GM21737 (cell line): ENCODE measurements around the gene ESYT3.

Source experiments
- ATAC-seq: cut with Tn5 transposase; IDR thresholded peaks from one replicate; pipeline ENCODE4 v1.9.1; 2021; ENCODE audit warnings: mild to moderate bottlenecking, moderate library complexity; ENCODE audit not compliant: unreplicated experiment

ESYT3 gene

DNA sequence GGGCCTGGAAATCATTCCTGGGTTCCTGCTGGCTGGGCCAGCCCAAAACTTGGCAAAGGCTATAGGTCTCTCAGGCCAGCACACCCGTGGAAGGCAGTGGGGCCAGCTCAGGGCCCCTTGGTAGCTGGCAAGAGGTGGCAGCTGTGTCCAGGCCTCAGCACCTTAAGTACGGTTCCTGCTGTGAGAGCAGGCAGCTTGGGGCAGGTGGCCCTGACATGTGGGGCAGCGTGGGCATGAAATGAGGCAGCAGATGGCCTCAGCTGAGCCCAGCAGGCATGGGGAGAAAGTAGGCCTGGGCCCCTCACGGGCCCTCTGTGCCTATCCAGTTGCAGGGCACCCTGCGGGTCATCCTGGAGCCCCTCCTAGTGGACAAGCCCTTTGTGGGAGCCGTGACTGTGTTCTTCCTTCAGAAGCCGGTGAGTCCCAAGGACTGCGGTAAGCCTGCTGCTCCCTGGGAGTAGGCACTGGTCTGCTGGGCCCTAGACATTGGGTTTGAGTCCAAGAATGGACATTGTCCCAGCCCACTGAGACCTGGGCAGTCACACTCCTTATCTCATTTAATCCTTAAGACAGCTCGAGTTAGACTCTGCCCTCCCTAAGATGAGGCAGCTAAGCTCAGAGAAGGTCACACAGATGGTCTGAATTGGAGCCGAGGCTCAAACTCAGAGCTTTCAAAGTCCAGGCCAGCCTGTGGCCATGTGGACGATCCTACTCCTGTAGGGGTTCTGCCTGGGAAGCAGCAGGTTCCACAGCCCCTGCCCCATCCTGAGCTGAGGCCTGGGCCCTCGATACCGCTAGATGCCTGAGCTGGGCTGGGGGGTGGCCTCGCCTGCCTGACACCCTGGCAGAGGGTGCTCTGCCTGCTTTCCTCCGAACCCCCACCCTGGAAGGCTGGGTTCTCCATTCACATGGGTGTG lies 25.5 kb downstream of the ESYT3 start:
- ATAC-seq = no peak

DNA sequence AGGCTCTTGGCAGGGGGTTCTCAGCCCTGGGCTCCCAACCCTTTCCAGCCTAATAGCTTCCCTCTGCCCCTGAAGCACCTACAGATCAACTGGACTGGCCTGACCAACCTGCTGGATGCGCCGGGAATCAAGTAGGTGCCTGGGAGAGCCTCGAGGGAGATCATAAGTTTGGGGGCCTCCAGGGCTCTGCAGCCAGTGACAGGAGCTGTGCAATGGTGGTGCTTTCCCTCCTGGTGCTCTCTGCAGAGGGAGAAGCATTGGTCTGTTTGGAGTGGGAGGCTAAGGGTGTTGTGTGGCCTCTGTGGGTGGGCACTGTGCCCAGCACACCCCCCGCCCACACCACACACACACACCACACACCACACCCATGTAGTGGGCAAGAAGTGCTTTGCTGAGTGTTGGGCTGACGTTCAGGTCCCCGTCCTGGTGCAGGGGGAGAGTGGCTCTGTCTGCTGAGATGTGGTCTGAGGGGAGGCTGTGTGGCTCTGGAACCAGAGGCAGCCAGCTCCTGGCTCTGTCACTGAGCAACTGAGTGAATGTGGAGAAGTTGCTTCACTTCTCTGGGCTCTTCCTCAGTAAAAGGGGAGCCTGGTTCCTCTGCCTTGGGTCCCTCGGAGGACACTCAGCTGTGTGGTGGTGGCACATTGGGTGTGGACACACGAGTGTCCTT lies 26.3 kb downstream of the ESYT3 start:
- ATAC-seq = no peak

DNA sequence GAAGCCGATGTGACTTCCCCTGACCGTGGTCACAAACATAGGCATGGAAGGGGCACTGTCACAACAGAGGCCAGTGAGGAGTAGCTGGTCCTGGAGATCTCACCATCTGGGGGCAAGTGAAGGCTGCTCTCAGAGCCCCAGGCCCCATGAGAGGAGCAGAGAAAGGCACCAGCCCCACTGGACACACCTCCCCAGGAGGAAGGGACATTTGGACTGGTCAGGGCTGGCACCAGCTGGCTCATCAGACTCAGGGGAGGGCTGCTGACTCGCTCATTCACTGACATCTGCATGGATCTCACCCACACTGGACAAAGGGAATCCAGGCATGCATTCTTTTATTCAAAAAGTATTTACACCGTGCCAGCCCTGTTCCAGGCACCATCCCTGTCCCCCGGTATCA lies 26.8 kb downstream of the ESYT3 start:
- no peak for ATAC-seq

DNA sequence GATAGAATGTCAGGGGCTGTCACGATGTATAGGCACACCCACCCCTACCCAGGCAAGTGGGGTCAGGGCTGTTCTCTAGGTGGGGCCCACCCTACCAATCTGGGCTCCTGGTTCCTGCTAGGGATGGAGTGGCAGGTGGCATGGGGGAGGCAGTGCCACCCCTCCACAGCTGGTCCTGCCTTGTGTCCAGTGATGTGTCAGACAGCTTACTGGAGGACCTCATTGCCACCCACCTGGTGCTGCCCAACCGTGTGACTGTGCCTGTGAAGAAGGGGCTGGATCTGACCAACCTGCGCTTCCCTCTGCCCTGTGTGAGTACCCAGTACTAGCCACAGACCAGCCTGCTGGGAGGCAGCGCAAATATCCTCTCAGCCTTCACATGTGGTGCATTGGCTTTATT lies 27.5 kb downstream of the ESYT3 start:
- no peak for ATAC-seq

DNA sequence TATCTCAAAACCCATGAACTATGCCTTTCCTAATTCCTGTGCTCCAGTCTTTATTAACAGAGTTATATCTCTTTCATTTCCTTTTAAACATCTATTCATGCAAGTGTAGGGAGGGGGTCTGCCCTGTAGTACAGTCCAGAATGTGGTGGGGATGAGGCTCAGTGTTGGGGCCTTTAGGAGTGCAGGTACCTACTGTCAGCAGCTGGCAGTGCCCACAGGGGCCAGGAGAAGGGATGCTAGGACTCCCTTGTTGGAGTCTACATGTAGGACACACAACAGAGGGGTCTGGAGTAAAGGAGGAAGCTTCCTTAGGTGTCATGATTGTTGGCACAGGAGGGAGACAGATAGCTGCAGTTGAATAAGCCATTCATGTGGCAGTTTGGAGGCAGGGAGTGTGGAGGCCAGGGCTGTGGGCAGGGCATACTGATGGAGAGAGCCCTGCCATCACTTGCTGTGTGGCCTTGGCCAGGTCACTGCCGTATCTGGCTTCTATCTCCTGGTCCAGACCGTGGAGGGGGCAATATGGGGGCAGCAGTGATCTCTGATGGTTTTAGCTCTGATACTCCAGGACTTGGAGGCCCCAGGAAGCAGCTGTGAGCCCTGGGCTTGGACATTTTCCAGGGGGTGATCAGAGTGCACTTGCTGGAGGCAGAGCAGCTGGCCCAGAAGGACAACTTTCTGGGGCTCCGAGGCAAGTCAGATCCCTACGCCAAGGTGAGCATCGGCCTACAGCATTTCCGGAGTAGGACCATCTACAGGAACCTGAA lies 29.5 kb downstream of the ESYT3 start:
- ATAC-seq = no peak

DNA sequence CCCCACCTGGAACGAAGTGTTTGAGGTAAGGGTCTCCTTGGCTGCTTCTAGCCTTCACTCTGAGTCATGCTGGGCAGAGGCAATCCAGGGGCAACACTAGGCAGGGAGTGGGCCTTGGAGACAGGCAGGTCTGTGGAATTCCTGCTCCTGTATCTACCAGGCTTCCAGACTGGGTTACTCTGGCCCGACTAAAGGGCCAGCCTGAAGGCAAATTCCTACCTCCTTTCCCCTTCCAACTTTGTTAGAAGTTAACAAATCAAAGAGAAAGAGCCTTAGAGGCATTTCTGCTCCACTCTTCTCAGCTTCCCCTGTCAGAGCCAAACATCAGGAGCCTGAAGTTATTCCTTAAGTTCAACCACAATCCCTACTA lies 30.1 kb downstream of the ESYT3 start:
- ATAC-seq = no peak

DNA sequence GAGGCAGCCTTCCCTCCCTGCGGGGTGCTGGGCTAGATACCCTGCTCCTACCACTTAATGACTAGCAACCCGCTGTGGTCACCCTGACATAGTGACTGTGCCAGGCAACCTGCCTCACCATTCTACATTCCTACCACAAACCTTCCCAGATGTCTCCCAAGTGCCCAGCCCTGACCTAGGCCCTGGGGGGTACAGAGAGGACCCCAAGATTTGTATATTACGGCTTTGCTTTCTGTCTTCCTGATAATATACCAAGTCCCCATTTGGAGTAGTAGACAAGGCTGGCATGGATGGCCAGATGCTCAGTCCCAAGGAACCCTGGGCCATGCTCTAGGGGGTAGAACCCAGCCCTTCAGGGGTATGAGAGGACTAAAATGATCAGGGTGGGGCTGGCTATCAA lies 31.0 kb downstream of the ESYT3 start:
- no peak for ATAC-seq

DNA sequence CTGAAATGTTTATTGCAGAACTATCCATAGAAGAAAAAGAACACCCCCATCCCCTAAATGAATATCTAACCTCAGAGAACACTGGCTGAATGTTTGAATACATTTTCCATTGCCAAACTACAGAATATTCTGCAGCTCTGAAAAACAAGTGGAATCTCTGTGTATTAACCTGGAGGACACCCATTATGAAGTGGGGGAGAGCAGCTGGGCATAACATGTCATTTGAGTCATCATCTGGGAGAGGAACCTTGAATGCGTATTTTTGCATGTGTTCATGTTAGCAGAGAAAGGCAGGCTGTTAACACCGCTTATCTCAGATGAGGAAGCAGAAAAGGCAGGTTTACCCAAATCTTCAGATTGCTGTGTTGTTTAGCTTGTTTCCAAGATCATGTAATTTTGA lies 31.5 kb downstream of the ESYT3 start:
- ATAC-seq = no peak

DNA sequence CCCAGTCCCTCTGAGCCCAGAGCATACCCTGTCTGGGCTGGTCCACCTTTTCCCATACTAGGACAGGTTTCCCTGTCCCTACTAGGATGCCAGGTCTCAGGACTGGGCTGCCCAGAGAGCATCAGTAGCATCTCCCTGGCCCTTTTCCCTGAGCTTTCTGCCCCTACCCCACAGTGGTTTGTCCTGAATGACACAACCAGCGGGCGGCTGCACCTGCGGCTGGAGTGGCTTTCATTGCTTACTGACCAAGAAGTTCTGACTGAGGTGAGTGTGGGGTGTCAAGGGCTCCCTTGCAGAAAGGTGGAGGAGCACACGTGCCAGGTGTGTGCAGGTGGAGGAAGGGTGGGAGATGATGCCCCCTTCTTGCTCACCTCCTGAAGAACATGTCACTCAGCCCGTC lies 33.5 kb downstream of the ESYT3 start:
- no peak for ATAC-seq

DNA sequence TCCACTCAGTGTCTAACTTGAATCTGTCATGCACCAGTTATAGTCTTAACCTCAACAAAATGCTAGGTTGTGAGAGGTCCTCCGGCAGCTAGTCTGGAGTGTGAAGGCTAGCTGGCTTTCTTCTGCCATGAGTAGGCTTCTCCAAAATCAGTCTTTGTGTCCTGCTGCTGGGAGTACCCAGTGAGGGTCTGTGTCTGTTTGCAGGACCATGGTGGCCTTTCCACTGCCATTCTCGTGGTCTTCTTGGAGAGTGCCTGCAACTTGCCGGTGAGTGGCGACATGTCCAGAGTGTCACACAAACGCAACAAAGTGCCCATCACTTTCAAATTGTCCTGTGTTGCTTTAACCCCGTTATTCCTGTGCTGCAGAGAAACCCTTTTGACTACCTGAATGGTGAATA lies 34.0 kb downstream of the ESYT3 start:
- no peak for ATAC-seq

DNA sequence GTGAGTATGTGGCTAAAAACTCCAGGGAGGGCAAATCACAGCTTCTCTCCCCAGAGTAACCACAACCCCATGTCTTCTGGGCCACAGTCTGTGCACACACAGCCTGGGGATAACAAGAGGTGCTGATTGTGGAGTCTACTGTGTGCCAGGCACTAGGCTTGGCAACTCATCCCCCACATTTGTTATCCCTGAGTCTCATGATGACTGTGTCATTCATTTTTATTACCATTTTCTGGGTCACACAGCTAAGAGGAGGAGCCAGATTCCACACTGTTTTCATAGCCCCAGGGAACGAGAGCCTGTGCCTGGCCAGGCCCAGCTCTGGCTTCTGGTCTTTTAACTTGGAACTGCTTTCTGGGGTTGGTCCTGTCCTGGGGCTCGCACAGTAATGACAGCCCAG lies 34.5 kb downstream of the ESYT3 start:
- no peak for ATAC-seq

DNA sequence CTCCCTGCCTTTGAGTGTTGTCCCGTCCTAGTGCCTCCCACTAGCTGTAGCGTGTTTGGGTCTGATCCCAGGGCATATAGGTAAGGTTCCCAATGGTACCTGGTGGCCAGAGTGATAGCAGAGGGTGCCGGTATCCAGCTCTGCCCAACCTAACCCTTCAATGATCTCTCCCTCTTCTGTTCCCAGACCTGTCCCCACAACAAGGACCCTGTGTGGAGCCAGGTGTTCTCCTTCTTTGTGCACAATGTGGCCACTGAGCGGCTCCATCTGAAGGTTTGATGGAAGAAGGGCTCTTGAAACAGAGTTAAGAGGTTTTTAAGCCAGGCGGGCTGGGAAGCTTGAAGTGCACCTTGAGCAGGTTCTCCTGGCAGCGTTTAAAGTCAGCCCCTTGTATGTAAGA lies 35.5 kb downstream of the ESYT3 start:
- ATAC-seq = no peak

DNA sequence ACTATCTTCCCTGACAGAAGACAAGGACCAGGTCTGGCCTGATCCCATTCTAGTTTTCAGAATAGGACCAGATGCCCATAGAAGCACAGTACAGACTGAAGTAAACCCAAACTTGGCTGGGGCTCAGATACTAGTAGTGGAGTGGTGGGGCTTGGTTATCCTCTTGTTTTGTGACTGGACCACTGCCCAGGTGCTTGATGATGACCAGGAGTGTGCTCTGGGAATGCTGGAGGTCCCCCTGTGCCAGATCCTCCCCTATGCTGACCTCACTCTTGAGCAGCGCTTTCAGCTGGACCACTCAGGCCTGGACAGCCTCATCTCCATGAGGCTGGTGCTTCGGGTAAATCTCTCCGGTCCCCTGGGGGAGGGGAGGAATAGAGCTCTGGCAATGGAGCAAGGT lies 36.3 kb downstream of the ESYT3 start:
- no peak for ATAC-seq

DNA sequence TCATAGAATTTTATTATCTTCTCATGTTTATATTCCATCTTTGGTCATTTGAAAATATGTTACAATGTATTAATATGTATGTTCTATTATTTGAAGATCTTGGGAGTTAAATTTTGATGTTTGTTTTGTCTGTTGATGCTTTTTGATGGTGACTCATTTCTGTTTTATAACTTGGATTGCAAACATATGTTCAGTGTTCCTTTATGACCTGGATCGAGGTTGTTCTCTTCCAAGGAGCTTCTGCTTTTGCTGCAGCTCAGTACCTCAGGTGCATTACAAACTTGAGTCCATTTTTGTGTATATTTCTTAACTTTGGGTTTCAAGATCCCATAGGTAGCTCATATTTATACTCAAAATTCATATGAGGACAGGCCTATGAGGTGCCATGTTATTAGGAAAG lies 37.1 kb downstream of the ESYT3 start:
- no peak for ATAC-seq

DNA sequence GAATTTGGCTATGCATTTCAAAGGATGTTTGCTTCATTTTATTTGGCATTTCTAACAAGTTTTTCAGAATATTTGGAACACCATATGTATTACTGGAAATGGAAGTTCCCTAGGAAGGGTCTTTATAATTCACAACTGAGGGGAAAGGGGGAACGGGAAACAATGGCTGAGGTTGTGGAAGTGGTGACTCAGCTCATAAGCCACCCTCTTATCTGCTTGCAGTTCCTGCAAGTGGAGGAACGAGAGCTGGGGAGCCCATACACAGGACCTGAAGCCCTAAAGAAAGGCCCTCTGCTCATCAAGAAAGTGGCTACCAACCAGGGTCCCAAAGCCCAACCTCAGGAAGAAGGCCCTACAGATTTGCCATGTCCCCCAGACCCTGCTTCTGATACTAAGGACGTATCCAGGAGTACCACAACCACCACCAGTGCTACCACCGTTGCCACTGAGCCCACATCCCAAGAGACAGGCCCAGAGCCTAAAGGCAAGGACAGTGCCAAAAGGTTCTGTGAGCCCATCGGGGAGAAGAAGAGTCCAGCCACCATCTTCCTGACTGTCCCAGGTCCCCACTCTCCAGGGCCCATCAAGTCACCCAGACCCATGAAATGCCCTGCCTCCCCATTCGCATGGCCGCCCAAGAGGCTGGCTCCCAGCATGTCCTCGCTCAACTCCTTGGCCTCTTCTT lies 37.9 kb downstream of the ESYT3 start:
- ATAC-seq = no peak

DNA sequence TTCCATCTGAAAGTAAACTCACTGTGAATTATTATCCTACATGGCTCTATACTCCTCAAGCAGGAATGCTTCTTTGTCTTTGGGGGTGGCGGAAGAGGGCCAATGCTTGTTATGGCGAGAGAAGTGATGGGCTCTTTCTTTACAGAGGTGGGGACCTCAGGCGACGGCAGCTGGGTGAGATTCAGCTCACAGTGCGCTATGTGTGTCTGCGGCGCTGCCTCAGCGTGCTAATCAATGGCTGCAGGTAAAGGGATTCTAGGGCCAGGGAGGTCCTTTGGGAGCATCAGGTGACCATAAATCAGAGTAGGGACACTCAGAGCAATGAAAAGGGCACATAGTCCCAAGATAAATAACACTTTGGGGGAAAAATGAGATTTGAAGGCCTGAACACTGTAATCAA lies 39.0 kb downstream of the ESYT3 start:
- no peak for ATAC-seq

DNA sequence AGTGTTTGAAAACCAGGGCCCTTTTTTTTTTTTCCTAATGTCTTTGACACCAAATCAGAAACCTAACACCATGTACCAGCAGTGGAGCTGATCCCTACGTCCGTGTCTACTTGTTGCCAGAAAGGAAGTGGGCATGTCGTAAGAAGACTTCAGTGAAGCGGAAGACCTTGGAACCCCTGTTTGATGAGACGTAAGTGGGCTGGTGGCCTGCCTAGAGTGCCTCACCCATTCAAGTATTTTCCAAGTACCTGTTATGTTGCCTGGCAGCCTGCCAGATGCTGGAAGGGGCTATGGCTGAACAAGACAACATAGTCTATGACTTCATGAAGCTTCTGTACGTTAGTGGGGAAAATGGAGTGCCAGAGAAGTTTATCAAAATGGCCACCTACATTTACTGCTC lies 39.7 kb downstream of the ESYT3 start:
- no peak for ATAC-seq

DNA sequence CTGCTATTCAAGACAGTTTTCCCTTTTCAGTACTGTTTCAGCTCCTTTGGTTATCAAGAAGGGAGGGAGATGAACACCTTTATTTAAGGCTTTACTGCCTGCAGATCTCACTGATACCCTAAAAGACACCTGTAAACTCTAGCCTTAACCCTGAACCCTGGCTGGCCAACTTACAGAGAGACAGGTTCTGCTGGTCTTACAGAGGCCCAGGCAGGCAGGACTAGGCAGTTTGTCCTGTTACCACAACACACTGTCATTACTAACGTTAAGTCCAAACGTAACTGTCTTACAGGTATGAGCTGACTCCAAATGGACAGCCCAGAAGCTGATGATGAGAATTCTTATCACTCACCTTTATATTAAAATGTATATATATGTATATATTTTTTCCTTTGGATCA lies 42.1 kb downstream of the ESYT3 start:
- ATAC-seq = no peak

DNA sequence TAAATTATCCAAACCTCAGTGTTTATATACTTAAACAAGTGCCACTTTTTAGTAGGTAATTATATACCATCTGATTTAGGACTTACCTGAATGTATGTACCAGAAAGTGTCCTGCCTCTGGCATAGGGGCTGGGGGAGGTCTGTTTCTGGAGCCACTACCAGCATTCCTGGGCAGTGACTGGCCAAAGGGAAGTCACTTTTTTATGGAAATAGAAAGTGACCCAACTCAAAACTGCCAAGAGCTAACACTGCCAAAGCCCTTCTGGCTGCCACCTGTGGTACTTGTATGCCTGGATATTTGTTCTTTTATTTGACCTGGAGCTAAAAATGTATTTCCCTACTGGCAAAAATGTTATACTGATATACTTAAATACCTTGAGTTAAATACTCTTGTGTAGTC lies 42.7 kb downstream of the ESYT3 start:
- no peak for ATAC-seq

DNA sequence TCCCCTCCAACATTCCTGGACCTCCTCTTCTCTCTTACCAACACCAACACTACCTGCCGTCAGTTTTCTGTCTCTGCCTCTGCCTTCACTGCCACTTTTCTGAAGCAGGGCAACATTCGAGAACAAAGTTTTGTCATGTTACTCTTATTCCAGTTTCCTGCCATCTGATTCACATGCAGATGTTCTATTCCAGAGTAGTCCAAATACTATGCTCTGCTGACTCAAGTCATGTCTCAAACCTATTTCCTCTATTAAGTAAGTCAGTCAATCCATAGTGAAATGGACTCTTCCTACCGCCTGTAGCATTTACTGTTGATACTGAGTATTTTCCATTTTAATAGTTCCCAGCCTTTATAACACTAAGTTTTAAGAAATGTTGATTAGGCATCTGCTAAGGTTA lies 43.4 kb downstream of the ESYT3 start:
- ATAC-seq = no peak

DNA sequence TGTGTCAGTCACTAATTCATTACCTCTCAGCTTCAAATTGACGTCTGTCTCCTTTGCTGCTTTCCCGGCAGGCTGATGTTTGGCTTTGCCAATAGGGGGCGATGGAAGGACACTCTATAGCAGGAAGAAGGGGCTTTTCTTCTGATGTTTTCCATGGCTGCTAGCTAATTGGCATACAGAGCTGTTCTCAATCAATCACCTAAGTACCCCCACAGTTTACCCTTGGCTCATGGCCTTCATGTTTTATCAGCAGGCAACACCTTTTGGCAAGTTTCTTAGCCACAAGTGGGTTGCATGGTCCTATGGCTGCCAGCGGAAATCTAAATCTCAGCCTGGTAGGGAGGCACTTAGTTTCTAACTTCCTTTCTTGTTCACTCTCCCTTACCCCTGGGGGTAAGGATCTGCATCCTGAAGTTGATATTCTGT lies 45.0 kb downstream of the ESYT3 start:
- no peak for ATAC-seq
